ENCODE results near the gene TROAP.
"Not testable (repeated sequence)": the region's sequence is repeated elsewhere in the genome, so short reads cannot be mapped to it uniquely, and the experiment has no call there.

Gene TROAP

GRCh38 chr12:49294086-49294803 is 28.8 kb upstream of the TROAP start:
- no peak for DNase-seq (ENCODE audit: low read depth, low spot score)

- DNase-seq (ENCODE audit: low read depth, low spot score), result no peak
Measured at GRCh38 chr12:49294804-49295081, 28.3 kb upstream of the TROAP start.

GRCh38 chr12:49295082-49295936 is 27.7 kb upstream of the TROAP start, which contains the start of gene PRPH:
PRPH (plus strand) TSS chr12:49295147; CDS start chr12:49295201, 54 bp downstream.
- DNase-seq (ENCODE audit: low read depth, low spot score), result no peak

- DNase-seq (ENCODE audit: low read depth, low spot score), result no peak
Measured at GRCh38 chr12:49296034-49296835, 26.8 kb upstream of the TROAP start.

GRCh38 chr12:49296836-49297694 is 26.0 kb upstream of the TROAP start:
- no peak for DNase-seq (ENCODE audit: low read depth, low spot score)

GRCh38 chr12:49297695-49298060 is 25.4 kb upstream of the TROAP start:
- no peak for DNase-seq (ENCODE audit: low read depth, low spot score)

GRCh38 chr12:49298160-49298559 is 24.9 kb upstream of the TROAP start:
- DNase-seq (ENCODE audit: low read depth, low spot score), result no peak

- no peak for DNase-seq (ENCODE audit: low read depth, low spot score)
Measured at GRCh38 chr12:49301760-49302159, 21.3 kb upstream of the TROAP start.

- no peak for DNase-seq (ENCODE audit: low read depth, low spot score)
Measured at GRCh38 chr12:49304161-49304560, 18.9 kb upstream of the TROAP start.

GRCh38 chr12:49305762-49306510 is 17.1 kb upstream of the TROAP start:
- no peak for DNase-seq (ENCODE audit: low read depth, low spot score)

GRCh38 chr12:49309386-49309785 is 13.7 kb upstream of the TROAP start:
- no peak for DNase-seq (ENCODE audit: low read depth, low spot score)

GRCh38 chr12:49310451-49311000 is 12.5 kb upstream of the TROAP start:
- DNase-seq (ENCODE audit: low read depth, low spot score), result not testable (repeated sequence)

- no peak for DNase-seq (ENCODE audit: low read depth, low spot score)
Measured at GRCh38 chr12:49314811-49315210, 8.2 kb upstream of the TROAP start.

GRCh38 chr12:49317118-49317517 is 5.9 kb upstream of the TROAP start:
- DNase-seq (ENCODE audit: low read depth, low spot score), result not testable (repeated sequence)

- DNase-seq (ENCODE audit: low read depth, low spot score), result not testable (repeated sequence)
Measured at GRCh38 chr12:49320411-49321103, 2.5 kb upstream of the TROAP start.

GRCh38 chr12:49322367-49322707 is 718 bp upstream of the TROAP start:
- DNase-seq (ENCODE audit: low read depth, low spot score), result no peak

GRCh38 chr12:49323524-49324097 is 556 bp downstream of the TROAP start:
- no peak for DNase-seq (ENCODE audit: low read depth, low spot score)

GRCh38 chr12:49325606-49326005 is 2.6 kb downstream of the TROAP start:
- DNase-seq (ENCODE audit: low read depth, low spot score), result no peak

- DNase-seq (ENCODE audit: low read depth, low spot score), result no peak
Measured at GRCh38 chr12:49327368-49327767, 4.3 kb downstream of the TROAP start.

Data from smooth muscle cell of the brain vasculature (primary cell).